H1 (cell line): ENCODE data around the gene IL3. TPM values are rescaled to one million over a fixed set of nuclear protein-coding genes. Genes with fewer than 3 reads are reported as not detected.

Experiments used
- CTCF ChIA-PET: fragments of 300-600 bp; sonication (Branson Sonifier 250); formaldehyde crosslinking; loops from one replicate; lab custom pipeline; 2021; ENCODE audit not compliant: partially characterized antibody; lab: Charles Lee
- POLR2A ChIA-PET: fragments of 300-600 bp; sonication (Branson Sonifier 250); formaldehyde crosslinking; loops from one replicate; lab custom pipeline; 2021; ENCODE audit warnings: inconsistent platforms; ENCODE audit not compliant: partially characterized antibody; lab: Charles Lee
- DNase-seq, 2 experiments: peaks; one replicate each; pipeline versions ENCODE4 v3.0.0 to v3.0.0-alpha.2; 2010 to 2022; ENCODE audit warnings: low spot score in 2 of 2, low read depth in 1 of 2, mixed read lengths in 1 of 2
- FAIRE-seq: peaks from 2 replicates; lab custom pipeline; 2011; peaks lifted over from hg19 to GRCh38; lab: Jason Lieb, UNC
- H2AFZ ChIP-seq: 2 replicates; pipeline ENCODE4 v1.8.1; 2012; ENCODE audit warnings: low read length, inconsistent platforms
- H2AK5ac ChIP-seq: 2 replicates; pipeline ENCODE4 v1.6.1; 2013; ENCODE audit warnings: low read depth, low read length
- H2BK120ac ChIP-seq: replicated peaks from 2 replicates; pipeline ENCODE3; 2013; ENCODE audit warnings: low read depth, low read length, inconsistent platforms
- H2BK12ac ChIP-seq: 2 replicates; pipeline ENCODE4 v1.6.1; 2013; ENCODE audit warnings: low read depth, low read length
- H2BK15ac ChIP-seq: 2 replicates; pipeline ENCODE4 v1.6.1; 2013; ENCODE audit warnings: low read length
- H2BK20ac ChIP-seq: 2 replicates; pipeline ENCODE4 v1.6.1; 2013; ENCODE audit warnings: low read length
- H2BK5ac ChIP-seq: 2 replicates; pipeline ENCODE4 v1.6.1; 2013; ENCODE audit warnings: low read depth, low read length
- H3K14ac ChIP-seq: 2 replicates; pipeline ENCODE4 v1.6.1; 2013; ENCODE audit warnings: inconsistent platforms; ENCODE audit not compliant: insufficient read length
- H3K18ac ChIP-seq: 2 replicates; pipeline ENCODE4 v1.6.1; 2013; ENCODE audit warnings: low read length; ENCODE audit errors: extremely low read depth
- H3K23ac ChIP-seq: 2 replicates; pipeline ENCODE4 v1.6.1; 2013; ENCODE audit warnings: inconsistent platforms; ENCODE audit not compliant: insufficient read length
- H3K23me2 ChIP-seq: 2 replicates; pipeline ENCODE4 v1.6.1; 2013; ENCODE audit warnings: low read depth, low read length
- H3K27ac ChIP-seq: 2 replicates; pipeline ENCODE4 v1.6.1; 2011; ENCODE audit warnings: low read depth, low read length, inconsistent platforms
- H3K27me3 ChIP-seq, 4 experiments: replicated peaks in 1 of 4; 1 replicate in 1 of 4; 2 replicates in 3 of 4; pipeline versions ENCODE4 v1.6.1 to v1.8.1; 2011 to 2013; ENCODE audit warnings: low read length in 3 of 4, mild to moderate bottlenecking in 3 of 4, inconsistent platforms in 2 of 4, mixed read lengths in 2 of 4, moderate library complexity in 1 of 4; ENCODE audit not compliant: control insufficient read depth in 3 of 4, insufficient read depth in 3 of 4; ENCODE audit errors: extremely low read depth in 1 of 4
- H3K36me3 ChIP-seq, 4 experiments: 2 replicates each; pipeline versions ENCODE4 v1.6.1 to v1.8.1; 2011 to 2013; ENCODE audit warnings: mild to moderate bottlenecking in 4 of 4, low read length in 3 of 4, moderate library complexity in 2 of 4, control low read depth in 1 of 4, inconsistent platforms in 1 of 4; ENCODE audit not compliant: insufficient read depth in 4 of 4, control insufficient read depth in 2 of 4
- H3K4ac ChIP-seq: replicated peaks from 2 replicates; pipeline ENCODE3; 2013; ENCODE audit warnings: low read length, low read depth, mixed read lengths, inconsistent platforms; ENCODE audit not compliant: insufficient read length
- H3K4me1 ChIP-seq, 4 experiments: replicated peaks in 1 of 4; 1 replicate in 1 of 4; 2 replicates in 3 of 4; pipeline versions ENCODE4 v1.6.1 to v1.8.1; 2011 to 2013; ENCODE audit warnings: low read length in 3 of 4, inconsistent platforms in 2 of 4, mixed read lengths in 1 of 4; ENCODE audit not compliant: insufficient read depth in 4 of 4, control insufficient read depth in 3 of 4
- H3K4me2 ChIP-seq, 2 experiments: 2 replicates each; pipeline versions ENCODE4 v1.6.1 to v1.8.1; 2011 to 2013; ENCODE audit warnings: low read depth in 2 of 2, low read length in 2 of 2, control low read depth in 1 of 2, inconsistent platforms in 1 of 2, mild to moderate bottlenecking in 1 of 2; ENCODE audit not compliant: insufficient read depth in 1 of 2
- H3K4me3 ChIP-seq, 4 experiments: fragments of 200-600, 300-600 bp in 1 of 4; sonication (generic), shearing (Covaris generic), sonication (Bioruptor Twin) in 1 of 4; 2 replicates each; pipeline versions ENCODE4 v1.5.1 to v1.8.1; 2011 to 2016; ENCODE audit warnings: low read length in 4 of 4, low read depth in 3 of 4, control low read depth in 2 of 4, inconsistent platforms in 2 of 4, mild to moderate bottlenecking in 2 of 4, mixed read lengths in 1 of 4, moderate library complexity in 1 of 4; ENCODE audit not compliant: insufficient read depth in 2 of 4; ENCODE audit errors: extremely low read depth in 1 of 4
- H3K56ac ChIP-seq: replicated peaks from 2 replicates; pipeline ENCODE3; 2013; ENCODE audit warnings: low read depth, mild to moderate bottlenecking, mixed read lengths, low read length, inconsistent platforms; ENCODE audit not compliant: insufficient read length
- H3K79me1 ChIP-seq: 2 replicates; pipeline ENCODE4 v1.6.1; 2013; ENCODE audit warnings: low read depth, low read length, control low read depth
- H3K79me2 ChIP-seq, 2 experiments: 2 replicates each; pipeline versions ENCODE4 v1.6.1 to v1.8.1; 2012 to 2013; ENCODE audit warnings: low read length in 2 of 2, mild to moderate bottlenecking in 2 of 2, inconsistent platforms in 1 of 2; ENCODE audit not compliant: insufficient read depth in 2 of 2, control insufficient read depth in 1 of 2
- H3K9ac ChIP-seq, 4 experiments: replicated peaks in 1 of 4; 1 replicate in 1 of 4; 2 replicates in 3 of 4; pipeline versions ENCODE4 v1.6.1 to v1.8.1; 2011 to 2013; ENCODE audit warnings: low read depth in 3 of 4, low read length in 3 of 4, control low read depth in 2 of 4, mild to moderate bottlenecking in 2 of 4, moderate library complexity in 2 of 4, inconsistent platforms in 1 of 4; ENCODE audit errors: extremely low read depth in 1 of 4
- H3K9me3 ChIP-seq, 2 experiments: 2 replicates each; pipeline versions ENCODE4 v1.6.1 to v1.8.1; 2012 to 2013; ENCODE audit warnings: mild to moderate bottlenecking in 2 of 2, moderate library complexity in 2 of 2, control low read depth in 1 of 2, inconsistent platforms in 1 of 2, low read depth in 1 of 2, low read length in 1 of 2, mixed read lengths in 1 of 2; ENCODE audit not compliant: insufficient read depth in 2 of 2
- H4K20me1 ChIP-seq, 2 experiments: replicated peaks in 1 of 2; 2 replicates each; pipeline versions ENCODE3 to v1.8.1; 2011 to 2013; ENCODE audit warnings: inconsistent platforms in 2 of 2, low read length in 2 of 2, mild to moderate bottlenecking in 1 of 2; ENCODE audit not compliant: insufficient read depth in 2 of 2, control insufficient read depth in 1 of 2
- H4K5ac ChIP-seq: 2 replicates; pipeline ENCODE4 v1.6.1; 2013; ENCODE audit warnings: low read length, low read depth, mixed read lengths, inconsistent platforms; ENCODE audit not compliant: insufficient read length
- H4K8ac ChIP-seq: 2 replicates; pipeline ENCODE4 v1.8.0; 2013; ENCODE audit warnings: mild to moderate bottlenecking, moderate library complexity, low read length, inconsistent platforms; ENCODE audit not compliant: insufficient read depth; ENCODE audit errors: extremely low read depth
- H4K91ac ChIP-seq: replicated peaks from 2 replicates; pipeline ENCODE3; 2013; ENCODE audit warnings: low read length, mixed read lengths, inconsistent platforms; ENCODE audit not compliant: insufficient read length
- EP300 ChIP-seq, 2 experiments: IDR thresholded peaks; 1 replicate in 1 of 2; 2 replicates in 1 of 2; pipeline ENCODE4 v1.6.1; 2011 to 2012; ENCODE audit warnings: low read depth in 2 of 2, low read length in 2 of 2, mild to moderate bottlenecking in 2 of 2, borderline replicate concordance in 1 of 2, inconsistent platforms in 1 of 2, moderate library complexity in 1 of 2
- TCF12 ChIP-seq: IDR thresholded peaks from 2 replicates; pipeline ENCODE4 v1.6.1; 2011; ENCODE audit warnings: low read depth, mild to moderate bottlenecking, low read length
- WGBS, 2 experiments: shearing (Covaris generic) in 1 of 2; methylation state at CpG; one replicate each; pipeline versions ENCODE4 v1.1.6 to v1.1.7; 2013 to 2015; ENCODE audit warnings: low lambda C conversion rate in 2 of 2, mixed read lengths in 2 of 2, inconsistent platforms in 1 of 2, low coverage in 1 of 2, missing lambda C conversion rate in 1 of 2; ENCODE audit not compliant: insufficient replicate concordance in 2 of 2, insufficient coverage in 1 of 2, insufficient read length in 1 of 2; ENCODE audit errors: extremely low coverage in 1 of 2, missing lambda C conversion rate in 1 of 2; 5-methylcytosine and 5-hydroxymethylcytosine counted together
- polyA plus RNA-seq, 7 experiments: library from polyadenylated mRNA; depleted of rRNA in 3 of 7; stranded (reverse) in 5 of 7; unstranded in 2 of 7; fragments of >200 nt in 5 of 7; fragments of 200-250 nt in 2 of 7; gene quantifications; 1 replicate in 5 of 7; 2 replicates in 1 of 7; 4 replicates in 1 of 7; pipeline versions ENCODE4 v1.2.1 to v1.2.3, GENCODE V29; 2011 to 2013; ENCODE audit warnings: missing spikeins in 2 of 7, mixed read lengths in 2 of 7
- total RNA-seq: library from RNA; stranded (reverse); fragmentation: NEBNext Ultra II Directional; extraction: Animal tissue kit (Norgen Biotek cat#: 25700); gene quantifications from 2 replicates; pipeline ENCODE4 v1.2.1, GENCODE V29; 2021

The IL3 gene
- total and polyA plus RNA-seq, 2 of the 8 experiments (the other 6 are each of a cell fraction or from before 2014, with no cell fraction given): not detected

- Histone ChIP-seq H2BK5ac (no peak overlapping the region), H3K18ac (no peak overlapping the region), H4K20me1 (no peaks in the 10 kb centered on the region), H3K79me1 (no peaks in the 10 kb centered on the region), H4K5ac (no peak overlapping the region), H4K91ac (no peak overlapping the region), H3K9me3 (no peaks in the 10 kb centered on the region), H3K79me2 (no peaks in the 10 kb centered on the region), H2BK15ac (no peak overlapping the region)
- TF ChIP-seq TCF12 (no peak), EP300 (IDR thresholded peaks at IDR 0.05; ENCODE audit: borderline replicate concordance in 1 of 2, low read depth in 2 of 2, low read length in 2 of 2) (no peak)
- TF ChIP-seq, all 59 proteins: peak for 0
- FAIRE-seq (no peak), DNase-seq (no peak)
- Histone ChIP-seq H2BK12ac (no peak overlapping the region), H3K4ac (no peak overlapping the region), H2BK120ac (no peak overlapping the region), H4K8ac (no peak overlapping the region), H2AK5ac (no peak overlapping the region), H3K56ac (no peak overlapping the region), H3K23me2 (no peaks in the 10 kb centered on the region), H3K27ac (no peak overlapping the region), H3K9ac (no peak overlapping the region), H3K23ac (no peak overlapping the region), H2BK20ac (no peak overlapping the region), H3K4me1 (peaks cover 0 to 2% (median 0%) of the 10 kb centered on the region in 4 experiments; a peak in 1 of 7 replicates), H3K14ac (no peak overlapping the region), H3K27me3 (no peaks in the 10 kb centered on the region), H3K4me2 (no peak overlapping the region), H2AFZ (no peak overlapping the region), H3K36me3 (no peaks in the 10 kb centered on the region), H3K4me3 (no peak overlapping the region)
- POLR2A ChIA-PET: no interaction called here
- 78% methylated on average over 4 of the region's 4 CpGs; no CpG with 5 or more reads in 1 of the 2 experiments for WGBS, 2 experiments
- CTCF ChIA-PET: interaction anchor here (4.4 kb wide), 1 partner anchor 15 kb away, joined by 20 read pairs; no protein-coding TSS in a partner anchor
Observed at GRCh38 chr5:132079081-132079480, 18.6 kb downstream of the IL3 start.
